ENCODE measurements around the gene SPTBN1.

DNA sequence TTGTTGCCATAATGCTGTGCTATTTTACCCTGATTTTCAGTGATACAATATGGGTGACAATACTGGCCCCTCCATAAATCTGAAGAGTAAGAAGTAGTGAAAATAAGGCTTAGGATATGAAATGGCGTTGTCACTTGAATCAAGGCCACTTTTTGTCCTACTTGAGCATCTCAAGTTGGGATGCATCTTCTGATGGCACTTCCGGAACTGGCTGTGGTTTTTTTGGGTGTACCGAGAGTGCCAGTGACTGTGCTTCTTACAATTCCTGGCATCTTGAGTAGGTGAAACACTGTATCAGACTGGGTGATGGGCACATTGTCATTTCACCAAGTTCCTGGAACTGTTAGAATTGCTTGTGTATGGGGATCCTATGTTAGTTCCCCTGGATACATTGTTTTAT is 214.9 kb downstream of the SPTBN1 start:
- TF ChIP-seq, protein P1, sequence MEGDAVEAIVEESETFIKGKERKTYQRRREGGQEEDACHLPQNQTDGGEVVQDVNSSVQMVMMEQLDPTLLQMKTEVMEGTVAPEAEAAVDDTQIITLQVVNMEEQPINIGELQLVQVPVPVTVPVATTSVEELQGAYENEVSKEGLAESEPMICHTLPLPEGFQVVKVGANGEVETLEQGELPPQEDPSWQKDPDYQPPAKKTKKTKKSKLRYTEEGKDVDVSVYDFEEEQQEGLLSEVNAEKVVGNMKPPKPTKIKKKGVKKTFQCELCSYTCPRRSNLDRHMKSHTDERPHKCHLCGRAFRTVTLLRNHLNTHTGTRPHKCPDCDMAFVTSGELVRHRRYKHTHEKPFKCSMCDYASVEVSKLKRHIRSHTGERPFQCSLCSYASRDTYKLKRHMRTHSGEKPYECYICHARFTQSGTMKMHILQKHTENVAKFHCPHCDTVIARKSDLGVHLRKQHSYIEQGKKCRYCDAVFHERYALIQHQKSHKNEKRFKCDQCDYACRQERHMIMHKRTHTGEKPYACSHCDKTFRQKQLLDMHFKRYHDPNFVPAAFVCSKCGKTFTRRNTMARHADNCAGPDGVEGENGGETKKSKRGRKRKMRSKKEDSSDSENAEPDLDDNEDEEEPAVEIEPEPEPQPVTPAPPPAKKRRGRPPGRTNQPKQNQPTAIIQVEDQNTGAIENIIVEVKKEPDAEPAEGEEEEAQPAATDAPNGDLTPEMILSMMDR (IDR thresholded peaks at IDR 0.05): no peak
- TF ChIP-seq EP300 (IDR thresholded peaks at IDR 0.05): no peak

Measured in gastroesophageal sphincter (tissue), 3 donors.